NAMALWA (cell line): Measurements from ENCODE around the gene DUSP3.

Experiments used
- DNase-seq: peaks from one replicate; pipeline ENCODE4 v3.0.0-alpha.2; 2015; ENCODE audit warnings: low spot score

Gene DUSP3

GRCh38 chr17:43768943-43769342 is 9.8 kb downstream of the DUSP3 start:
- no peak for DNase-seq

- DNase-seq = no peak
Observed at GRCh38 chr17:43768382-43768781, 10.4 kb downstream of the DUSP3 start.

DNA sequence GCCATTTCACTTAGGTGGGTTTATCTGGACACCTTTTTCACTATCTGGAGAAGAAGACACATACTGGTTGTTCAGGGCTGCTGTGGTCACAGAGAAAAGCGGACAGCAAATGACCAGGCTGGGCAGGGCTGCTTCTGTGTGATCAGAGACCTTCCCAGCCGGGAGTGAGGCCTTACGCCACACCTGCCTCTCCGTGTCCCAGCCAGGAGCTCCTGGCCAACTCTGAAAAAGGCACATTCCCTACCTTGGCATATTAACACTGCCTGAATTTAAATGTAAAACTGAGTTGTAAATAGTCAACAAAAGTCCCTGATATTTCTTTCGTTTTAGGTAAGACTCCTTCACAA is 11.1 kb downstream of the DUSP3 start:
- no peak for DNase-seq

- no peak for DNase-seq
Observed at GRCh38 chr17:43767053-43767712, 11.6 kb downstream of the DUSP3 start.

DNA sequence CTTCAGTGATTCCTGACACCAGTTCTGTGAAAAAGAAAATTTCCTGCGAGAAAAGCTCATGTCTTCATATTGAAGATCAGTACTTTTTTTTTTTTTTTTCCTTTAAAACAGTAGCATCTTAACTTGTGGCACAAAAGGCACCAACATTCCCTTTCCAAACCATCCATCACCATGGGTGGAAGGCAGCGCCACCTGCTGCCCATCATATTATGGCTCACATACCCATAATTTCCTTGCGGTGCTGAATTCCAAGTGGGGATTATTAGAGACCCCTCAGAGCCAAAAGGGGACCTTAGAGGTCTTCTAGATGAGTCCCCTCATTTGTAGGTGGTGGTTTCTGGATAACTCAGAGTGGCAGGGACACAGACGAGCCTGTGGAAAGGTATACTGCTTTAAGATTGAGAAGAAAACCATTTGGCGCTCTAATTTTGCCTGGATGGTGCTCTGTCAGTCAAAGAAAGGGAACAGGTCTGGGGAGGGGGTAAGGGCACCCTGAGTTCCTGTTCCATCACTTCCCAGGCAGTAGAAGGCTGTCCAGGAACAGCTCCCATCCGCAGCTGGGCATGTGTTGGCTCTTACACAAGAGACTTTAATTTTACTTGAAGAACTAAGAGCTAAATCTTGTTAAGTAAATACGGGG is 12.2 kb downstream of the DUSP3 start:
- peak; percentile 54 for DNase-seq

DNA sequence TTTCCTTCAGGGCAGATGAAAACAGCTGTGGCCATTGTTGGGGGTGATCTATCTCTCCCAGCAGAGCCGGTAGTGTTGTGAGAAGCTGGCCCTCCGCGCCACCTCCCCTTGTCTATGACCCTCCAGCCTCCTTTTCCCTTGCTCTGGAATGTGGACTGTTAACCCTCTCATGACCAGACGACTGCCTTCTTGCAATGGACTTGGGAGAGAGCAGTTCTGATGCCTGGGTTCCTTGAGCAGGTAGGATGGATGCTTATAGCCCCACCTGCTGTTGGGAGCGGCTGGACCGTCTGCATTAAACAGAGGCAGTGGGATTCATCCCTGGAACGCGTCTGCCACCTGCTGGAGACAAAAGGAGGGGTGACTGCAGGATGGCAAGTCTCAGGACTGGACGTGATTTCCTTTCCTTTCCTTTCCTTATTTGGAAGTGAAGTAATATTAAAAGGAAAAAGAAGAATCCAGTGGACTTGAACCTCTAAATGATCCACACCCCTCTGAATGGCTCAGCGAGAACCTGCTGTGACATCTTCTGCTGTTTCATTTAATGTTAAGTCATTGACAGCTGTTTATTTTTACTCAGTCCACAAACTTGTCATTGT is 18.4 kb downstream of the DUSP3 start:
- DNase-seq = peak; percentile 88

DNA sequence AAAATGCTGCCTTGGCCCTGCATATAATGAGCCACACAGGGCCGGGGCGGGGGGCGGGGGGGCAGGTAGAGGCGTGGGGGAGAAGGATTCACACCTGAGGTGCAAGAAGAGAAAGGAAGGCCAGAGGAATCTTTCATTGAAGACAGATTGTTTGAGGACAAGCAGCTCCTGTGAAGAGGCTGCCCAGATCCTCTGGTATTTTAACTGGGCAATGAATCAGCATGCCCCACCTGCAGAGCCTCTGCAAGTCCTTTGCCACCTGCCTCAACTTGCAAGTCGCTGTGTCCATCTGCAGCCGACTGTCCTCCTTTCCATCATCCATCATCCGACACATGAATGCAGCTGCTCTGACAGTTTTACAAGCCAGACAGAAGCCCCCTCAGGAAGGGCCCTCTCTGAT is 18.9 kb downstream of the DUSP3 start:
- DNase-seq = no peak

GRCh38 chr17:43758497-43759174 is 20.1 kb downstream of the DUSP3 start, which contains the start of gene SOST:
TSS of gene SOST (minus strand) at chr17:43758791. CDS start at chr17:43758741, 50 bp downstream.
- DNase-seq = no peak

GRCh38 chr17:43758086-43758485 is 20.7 kb downstream of the DUSP3 start:
- DNase-seq = no peak

DNA sequence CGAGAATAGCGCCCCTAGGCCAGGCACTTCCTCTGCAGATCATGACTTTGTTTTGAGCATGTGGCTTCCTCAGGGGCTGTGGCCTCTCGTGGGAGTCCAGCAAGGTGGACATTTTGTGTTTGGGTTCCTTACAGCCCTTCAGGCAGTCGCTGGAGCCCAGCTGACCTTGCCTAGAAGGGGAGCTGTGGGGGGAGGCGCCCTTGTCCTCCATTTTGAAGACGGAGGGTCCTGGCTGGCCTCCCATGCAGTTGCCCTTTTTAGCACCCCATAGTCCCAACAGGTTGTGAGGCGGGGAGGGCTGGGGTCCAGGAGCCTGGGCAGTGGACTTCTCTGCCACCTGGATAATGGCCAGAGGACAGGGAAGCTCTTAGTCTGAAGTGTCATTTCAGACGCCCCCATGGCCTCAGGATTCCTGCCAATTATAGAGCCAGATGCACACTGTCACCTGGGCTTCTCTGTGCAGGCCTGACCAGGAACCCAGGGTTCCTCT is 21.6 kb downstream of the DUSP3 start:
- no peak for DNase-seq

DNA sequence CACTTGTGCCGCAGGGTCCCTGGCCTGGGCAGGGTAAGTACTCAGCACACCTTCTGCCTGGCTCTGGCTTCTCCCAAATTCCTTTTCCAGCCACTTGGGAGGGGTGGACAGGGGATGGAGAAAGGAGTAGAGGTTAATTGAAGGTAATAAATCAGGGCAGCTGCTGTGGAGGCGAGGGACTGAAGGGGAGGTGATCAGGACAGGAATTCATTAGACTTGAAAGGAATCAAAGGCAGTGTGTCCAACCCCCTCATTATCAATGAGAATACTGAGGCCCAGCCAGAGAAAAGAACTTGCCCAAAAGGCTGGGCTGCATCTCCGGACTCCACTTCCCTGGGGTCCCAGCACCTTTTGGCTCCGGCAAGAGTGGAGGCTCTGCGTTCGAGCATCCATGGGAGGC is 22.6 kb downstream of the DUSP3 start:
- no peak for DNase-seq

DNA sequence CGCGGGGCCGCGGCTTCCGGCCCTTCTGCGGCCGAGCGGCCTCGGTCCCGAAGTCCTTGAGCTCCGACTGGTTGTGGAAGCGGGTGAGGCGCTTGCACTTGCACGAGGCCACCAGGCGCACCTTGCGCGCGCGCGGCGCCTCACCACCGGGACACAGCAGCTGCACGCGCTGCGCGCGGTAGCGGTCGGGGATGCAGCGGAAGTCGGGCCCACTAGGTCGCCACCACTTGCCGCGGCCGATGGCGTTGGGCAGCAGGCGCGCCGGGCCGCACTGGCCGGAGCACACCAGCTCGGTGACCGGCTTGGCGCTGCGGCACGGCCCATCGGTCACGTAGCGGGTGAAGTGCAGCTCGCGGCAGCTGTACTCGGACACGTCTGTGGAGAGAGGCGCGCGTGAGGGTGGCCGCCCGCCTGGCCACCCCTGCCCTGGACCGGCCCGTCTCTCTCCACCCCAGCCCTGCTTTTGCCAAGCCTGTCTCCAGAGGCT is 23.3 kb downstream of the DUSP3 start:
- DNase-seq = no peak

GRCh38 chr17:43754947-43755346 is 23.8 kb downstream of the DUSP3 start:
- DNase-seq = no peak

GRCh38 chr17:43753493-43754129 is 25.2 kb downstream of the DUSP3 start:
- DNase-seq = no peak

DNA sequence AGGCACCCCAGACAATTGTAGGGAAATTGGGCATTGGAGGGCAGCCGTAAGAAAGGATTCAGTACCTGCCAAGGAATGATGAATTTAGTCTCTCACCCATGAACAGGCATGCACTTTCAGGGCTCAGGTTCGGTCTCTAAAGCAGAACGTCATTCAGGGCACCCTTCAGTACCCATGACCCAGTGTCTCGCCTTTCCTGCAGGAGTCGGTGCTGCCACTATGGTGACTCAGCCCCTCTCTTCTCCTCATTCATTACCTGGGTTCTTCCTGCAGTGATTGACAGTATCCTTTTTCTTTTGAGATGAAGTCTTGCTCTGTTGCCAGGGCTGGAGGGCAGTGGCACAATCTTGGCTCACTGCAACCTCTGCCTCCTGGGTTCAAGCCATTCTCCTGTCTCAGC is 28.6 kb downstream of the DUSP3 start:
- no peak for DNase-seq

- no peak for DNase-seq
Observed at GRCh38 chr17:43745541-43745940, 33.2 kb downstream of the DUSP3 start.

- no peak for DNase-seq
Observed at GRCh38 chr17:43741636-43742035, 37.1 kb downstream of the DUSP3 start.

DNA sequence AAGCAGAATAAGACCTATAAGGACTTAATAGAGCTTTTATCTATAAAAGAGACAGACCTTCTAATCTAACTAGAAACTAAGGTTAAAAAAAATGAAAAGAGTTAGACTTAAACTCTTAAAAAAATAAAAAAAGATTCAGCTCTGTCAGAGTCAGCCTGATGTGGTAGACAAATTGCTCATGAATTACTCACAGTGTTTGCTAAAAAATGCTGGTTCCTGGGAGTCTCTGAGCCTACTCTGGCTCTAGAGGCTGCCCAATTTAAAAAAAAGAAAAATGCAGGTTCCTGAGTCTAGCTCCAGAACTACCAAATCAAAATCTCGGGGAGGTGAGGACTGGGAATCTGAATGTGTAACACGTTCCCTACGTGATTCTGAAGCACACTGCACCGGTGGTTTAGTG is 38.2 kb downstream of the DUSP3 start:
- DNase-seq = no peak

GRCh38 chr17:43737722-43738121 is 41.1 kb downstream of the DUSP3 start:
- no peak for DNase-seq

DNA sequence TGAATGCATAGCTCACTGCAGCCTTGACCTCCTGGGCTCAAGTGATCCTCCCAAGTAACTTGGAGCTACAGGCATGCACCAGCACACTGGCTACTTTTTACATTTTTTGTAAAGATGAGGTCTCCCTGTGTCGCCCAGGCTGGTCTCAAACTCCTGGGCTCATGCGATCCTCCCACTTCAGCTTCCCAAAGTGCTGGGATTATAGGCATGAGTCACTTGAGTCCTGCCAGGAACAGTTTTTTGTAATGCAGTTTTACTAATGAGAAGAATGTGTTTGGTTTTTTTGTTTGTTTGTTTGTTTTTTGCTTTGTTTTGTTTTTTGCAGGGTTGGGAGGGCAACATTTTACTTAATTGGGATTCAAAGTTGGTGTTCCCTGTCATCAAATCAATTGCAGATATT is 42.4 kb downstream of the DUSP3 start:
- no peak for DNase-seq

DNA sequence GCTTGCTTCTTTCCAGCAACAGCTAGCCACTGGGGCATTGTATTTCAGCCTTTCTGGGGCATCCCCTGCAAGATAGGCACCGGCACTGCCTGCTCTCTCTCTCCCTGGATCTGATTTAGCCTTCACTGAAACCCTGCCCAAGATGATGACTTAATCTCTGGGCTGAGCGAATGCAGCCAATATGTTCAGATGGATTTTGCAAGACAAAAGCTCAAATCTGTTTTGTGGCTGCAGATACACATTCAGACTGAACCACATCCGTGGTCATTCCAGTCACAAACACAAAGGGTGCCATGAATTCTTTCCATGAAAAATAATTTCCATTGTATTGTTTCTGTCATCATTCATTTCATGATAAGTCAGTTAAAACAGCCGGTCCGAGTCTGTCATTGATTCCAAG is 44.4 kb downstream of the DUSP3 start:
- no peak for DNase-seq

DNA sequence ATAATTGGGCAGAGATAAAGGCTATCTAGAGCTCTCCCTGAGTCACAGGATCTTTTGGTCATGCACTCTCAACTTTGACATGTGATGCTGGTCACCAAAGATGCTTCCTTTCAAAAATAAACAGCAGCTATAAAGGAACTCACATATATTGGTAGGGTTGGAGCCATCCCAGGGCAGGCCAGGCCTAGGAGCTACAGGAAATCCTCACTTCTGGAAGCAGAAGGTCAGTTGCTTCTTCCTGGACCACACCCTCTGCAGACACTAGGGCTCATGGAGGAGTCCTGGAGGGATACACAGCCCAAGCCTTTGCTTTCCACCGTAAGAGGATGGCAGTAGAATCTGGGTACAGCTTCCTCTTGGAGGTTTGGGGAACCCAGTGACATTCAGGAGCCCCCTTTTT is 44.8 kb downstream of the DUSP3 start:
- no peak for DNase-seq
